OCI-LY1 (cell line): ENCODE measurements around the gene ADCY2.

Experiments
- EZH2 ChIP-seq: fragments of 200-600 bp; sonication (generic), shearing (Covaris generic); IDR thresholded peaks from 2 replicates; pipeline ENCODE4 v1.8.0; 2017; ENCODE audit warnings: borderline replicate concordance, mixed run types, mild to moderate bottlenecking, antibody characterized with exemption, low read length, moderate library complexity, mixed read lengths
- TF ChIP-seq, protein P1 (sequence below): fragments of 200-600 bp; sonication (generic), shearing (Covaris generic); IDR thresholded peaks from 2 replicates; pipeline ENCODE4 v1.5.1; 2017; ENCODE audit warnings: mild to moderate bottlenecking, antibody characterized with exemption, low read length, moderate library complexity, mixed read lengths

DNA sequence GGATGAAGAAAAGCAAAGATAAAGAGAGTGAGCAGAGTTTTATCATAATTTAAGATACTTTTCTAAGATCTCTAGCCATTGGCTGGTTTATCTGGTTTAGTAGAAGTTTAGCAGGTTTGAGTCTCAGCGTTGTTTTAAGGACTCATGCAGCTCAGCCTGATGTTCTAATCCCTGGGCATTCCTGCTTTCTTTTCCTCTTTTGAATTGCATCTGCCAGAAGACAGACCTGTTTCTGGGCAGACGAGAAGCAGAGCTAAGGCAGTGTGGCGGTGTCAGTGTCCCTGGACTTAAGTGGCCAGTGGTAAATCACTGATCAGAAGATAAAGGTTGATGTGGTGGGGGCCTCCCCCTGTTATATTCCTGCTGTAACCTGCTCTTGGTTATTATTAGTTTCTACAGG is 138.6 kb downstream of the ADCY2 start:
- TF ChIP-seq, protein P1, sequence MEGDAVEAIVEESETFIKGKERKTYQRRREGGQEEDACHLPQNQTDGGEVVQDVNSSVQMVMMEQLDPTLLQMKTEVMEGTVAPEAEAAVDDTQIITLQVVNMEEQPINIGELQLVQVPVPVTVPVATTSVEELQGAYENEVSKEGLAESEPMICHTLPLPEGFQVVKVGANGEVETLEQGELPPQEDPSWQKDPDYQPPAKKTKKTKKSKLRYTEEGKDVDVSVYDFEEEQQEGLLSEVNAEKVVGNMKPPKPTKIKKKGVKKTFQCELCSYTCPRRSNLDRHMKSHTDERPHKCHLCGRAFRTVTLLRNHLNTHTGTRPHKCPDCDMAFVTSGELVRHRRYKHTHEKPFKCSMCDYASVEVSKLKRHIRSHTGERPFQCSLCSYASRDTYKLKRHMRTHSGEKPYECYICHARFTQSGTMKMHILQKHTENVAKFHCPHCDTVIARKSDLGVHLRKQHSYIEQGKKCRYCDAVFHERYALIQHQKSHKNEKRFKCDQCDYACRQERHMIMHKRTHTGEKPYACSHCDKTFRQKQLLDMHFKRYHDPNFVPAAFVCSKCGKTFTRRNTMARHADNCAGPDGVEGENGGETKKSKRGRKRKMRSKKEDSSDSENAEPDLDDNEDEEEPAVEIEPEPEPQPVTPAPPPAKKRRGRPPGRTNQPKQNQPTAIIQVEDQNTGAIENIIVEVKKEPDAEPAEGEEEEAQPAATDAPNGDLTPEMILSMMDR = no peak
- TF ChIP-seq EZH2 = no peak
